GM21526 (cell line): ENCODE results near the gene BAHD1.

Experiments
- ATAC-seq: cut with Tn5 transposase; IDR thresholded peaks from one replicate; pipeline ENCODE4 v1.9.1; 2021; ENCODE audit warnings: moderate library complexity; ENCODE audit not compliant: unreplicated experiment, low FRiP score

The BAHD1 gene

DNA sequence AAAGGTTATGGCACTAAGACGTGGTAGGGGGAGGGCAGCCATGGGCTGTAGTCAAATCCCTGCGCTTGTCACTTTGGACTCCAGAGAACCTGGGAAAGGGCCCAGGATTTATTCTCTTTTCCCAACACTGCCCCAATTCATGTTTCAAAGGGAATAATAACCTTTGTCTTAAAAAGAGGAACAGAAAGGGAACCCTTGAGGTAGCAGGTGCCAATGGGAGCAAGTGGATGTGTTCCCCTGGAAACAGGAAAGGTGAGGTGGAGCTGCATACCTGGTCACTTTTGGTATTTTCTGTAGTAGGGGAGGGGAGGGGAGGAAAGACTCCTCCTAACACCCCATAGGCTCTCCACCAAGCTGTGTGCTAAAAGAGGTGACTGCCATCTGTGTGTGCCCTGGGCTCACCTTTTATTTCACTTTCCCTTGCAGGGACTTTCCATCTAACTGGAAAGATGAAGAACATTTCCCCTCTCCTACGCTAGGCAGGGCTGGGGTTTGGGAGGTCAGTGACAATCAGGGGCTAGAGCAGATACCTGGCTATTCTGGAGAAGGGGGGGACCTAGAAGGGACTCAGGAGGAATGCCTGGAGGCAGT lies 23.9 kb downstream of the BAHD1 start:
- ATAC-seq = no peak

DNA sequence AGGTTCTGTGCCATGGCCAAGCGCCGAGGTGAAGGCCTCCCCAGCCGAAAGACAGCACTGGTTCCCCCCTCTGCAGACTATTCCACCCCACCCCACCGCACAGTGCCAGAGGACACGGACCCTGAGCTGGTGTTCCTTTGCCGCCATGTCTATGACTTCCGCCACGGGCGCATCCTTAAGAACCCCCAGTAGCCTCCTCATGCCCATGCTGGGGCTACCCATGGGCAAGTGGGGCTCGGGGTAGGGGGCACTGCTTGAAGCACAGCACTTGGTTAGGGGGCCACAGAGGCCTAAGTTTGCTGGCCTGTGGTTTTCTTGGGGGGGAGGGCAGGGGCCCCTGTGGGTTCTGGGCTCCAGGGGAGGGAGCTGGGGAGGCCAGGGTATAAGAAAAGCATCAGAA lies 25.2 kb downstream of the BAHD1 start:
- no peak for ATAC-seq

DNA sequence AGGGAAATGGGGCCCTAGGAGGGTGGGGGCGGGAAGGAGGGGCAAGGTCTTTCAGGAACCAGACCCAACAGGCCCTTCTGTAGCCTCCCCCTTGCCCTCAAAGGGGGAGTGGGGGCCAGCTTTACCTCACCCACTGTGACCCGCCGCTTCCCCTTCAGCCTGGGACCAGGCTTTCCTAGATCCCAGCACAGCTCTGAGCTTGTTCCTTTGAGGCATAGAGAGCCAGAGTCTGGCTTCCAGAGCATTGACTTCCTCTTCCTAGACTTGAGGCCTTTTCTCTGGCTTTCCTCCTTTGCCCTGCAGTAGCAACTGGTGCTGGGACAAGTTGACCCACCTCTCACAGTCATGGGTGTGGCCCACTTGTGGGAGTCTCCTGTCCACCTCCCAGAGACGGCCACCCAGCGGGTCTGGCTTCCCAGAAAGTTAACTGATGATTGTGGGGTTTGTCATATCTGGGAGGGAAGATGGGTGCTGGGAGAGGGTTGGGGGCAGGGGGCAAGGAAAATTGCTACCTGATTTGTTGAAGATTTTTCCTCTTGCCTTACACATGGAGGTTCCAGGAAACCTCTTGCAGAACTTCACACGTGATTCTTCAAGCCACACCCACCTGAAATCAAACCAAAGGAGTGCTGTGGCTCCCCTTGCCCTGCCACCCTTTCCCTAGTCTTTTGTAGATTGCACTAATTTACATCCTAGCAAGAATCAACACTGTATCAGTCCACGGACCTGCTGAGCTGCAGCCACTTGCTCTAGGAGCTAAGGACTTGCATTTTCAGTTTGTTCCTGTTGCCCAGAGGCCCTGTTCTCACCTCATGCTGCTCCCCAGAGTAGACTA lies 25.9 kb downstream of the BAHD1 start:
- ATAC-seq = no peak

DNA sequence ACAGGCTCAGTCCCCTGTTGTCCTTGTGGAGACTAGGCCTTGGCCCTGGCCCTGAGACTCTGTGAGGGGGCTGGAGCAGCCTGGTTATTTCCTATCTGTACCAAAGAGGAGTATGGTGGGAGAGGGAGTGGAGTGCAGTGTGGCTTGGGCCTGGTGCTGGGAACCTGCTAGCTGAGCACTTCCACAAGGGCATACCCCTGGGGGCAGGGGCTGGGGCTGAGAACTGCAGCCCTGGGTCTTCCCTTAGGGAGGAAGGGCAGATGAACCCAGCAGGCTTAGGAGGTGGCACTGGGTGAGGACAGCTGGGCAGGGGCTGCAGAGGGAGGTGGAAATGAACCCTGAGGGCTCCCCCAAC lies 26.5 kb downstream of the BAHD1 start:
- ATAC-seq = no peak

DNA sequence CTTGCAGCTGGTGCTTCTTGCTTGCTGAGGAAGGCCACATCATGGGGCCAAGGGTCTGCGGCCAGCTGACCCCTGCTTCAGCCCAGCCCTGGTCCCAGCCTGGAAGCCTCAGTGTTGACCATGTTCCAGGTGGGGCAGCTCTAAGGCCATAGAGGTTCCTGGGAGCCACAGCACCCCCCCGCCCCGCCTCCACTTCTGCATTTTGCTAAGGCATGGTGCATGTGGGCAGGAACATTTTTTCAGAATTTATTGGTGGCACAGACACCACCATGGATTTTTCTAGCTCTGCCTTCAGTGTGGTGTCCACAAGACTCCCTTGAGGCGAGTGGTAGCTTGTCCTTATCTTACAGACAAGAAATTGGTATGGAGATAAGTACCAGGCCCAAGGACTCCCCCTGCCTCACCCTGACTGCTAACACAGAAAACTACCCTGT lies 28.2 kb downstream of the BAHD1 start:
- no peak for ATAC-seq

DNA sequence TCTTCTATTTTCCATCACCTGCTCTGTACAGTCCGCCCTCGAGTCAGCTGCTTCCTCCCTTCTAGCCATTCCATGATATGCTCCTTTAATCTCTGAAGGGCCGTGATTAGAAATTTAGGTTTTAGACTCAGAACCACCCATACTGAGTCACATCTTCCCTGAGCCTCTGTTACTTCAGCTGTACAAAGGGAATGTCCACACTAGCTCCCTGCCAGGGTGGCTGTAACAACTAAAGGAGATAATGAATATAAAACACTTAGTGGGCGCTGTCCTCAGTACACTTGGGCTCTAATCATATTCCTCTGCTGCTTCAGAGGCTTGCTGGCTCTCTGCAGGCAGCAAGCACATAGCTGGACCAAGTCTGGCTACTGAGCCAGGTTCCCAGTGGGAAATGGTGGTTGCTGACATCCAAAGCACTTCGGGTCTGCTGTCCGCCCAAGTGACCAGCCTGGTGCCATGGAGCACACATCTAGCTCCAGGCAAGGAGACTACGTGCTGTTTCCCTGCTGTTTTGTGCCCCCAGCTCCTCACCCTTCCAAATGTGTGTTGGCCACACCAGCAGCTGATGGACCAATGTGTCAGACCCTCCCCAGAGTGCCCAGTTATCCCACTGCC lies 29.1 kb downstream of the BAHD1 start:
- ATAC-seq = no peak

DNA sequence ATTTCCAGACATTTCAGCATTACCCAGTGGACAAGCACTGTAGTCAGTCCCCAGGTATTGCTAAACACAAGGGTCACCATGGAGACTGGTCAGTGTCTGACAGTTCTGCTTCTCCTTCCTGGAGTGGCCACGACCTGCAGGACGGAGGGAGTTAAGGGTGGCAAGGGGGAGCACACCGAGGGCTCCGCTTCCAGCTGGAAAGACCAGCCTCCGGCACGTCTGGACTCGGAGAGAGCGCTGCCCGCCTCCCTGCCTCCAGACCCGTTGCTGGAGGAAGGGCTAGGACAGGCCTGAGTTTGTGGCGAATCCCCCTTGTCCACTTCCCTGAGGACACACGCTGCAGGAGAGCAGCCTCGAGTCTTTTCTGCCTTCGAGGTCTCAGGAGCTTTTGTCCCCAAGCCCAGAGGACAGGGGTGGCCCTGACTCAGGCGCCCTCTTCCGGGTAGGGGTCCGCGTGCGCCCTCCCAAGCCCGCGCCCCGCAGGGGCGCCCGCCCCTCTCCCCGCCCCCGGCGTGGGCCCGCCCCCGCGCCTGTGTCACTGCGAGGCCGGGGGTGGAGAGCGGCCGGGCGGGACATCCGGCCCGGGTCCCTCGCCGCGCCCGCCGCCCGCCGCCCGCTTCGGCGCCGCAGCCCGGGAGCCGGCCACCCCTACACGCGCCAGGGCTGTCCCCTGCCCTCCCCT lies 29.8 kb downstream of the BAHD1 start, which contains the start of gene CHST14:
Gene CHST14, plus strand, starts transcription at position 562 of the 682 bp plus-strand sequence. CDS start 230 bp downstream, outside the sequence.
- no peak for ATAC-seq

DNA sequence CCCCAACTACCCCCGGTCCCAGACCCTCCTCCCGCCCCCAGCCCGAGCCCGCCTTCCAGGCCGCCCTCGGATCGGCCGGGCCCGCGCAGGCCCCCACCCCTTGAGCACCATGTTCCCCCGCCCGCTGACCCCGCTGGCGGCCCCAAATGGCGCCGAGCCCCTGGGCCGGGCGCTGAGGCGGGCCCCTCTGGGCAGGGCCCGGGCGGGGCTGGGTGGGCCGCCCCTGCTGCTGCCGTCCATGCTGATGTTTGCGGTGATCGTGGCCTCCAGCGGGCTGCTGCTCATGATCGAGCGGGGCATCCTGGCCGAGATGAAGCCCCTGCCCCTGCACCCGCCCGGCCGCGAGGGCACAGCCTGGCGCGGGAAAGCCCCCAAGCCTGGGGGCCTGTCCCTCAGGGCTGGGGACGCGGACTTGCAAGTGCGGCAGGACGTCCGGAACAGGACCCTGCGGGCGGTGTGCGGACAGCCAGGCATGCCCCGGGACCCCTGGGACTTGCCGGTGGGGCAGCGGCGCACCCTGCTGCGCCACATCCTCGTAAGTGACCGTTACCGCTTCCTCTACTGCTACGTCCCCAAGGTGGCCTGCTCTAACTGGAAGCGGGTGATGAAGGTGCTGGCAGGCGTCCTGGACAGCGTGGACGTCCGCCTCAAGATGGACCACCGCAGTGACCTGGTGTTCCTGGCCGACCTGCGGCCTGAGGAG lies 30.5 kb downstream of the BAHD1 start:
- ATAC-seq = no peak

DNA sequence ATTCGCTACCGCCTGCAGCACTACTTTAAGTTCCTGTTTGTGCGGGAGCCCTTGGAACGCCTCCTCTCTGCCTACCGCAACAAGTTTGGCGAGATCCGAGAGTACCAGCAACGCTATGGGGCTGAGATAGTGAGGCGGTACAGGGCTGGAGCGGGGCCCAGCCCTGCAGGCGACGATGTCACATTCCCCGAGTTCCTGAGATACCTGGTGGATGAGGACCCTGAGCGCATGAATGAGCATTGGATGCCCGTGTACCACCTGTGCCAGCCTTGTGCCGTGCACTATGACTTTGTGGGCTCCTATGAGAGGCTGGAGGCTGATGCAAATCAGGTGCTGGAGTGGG lies 31.0 kb downstream of the BAHD1 start:
- no peak for ATAC-seq

DNA sequence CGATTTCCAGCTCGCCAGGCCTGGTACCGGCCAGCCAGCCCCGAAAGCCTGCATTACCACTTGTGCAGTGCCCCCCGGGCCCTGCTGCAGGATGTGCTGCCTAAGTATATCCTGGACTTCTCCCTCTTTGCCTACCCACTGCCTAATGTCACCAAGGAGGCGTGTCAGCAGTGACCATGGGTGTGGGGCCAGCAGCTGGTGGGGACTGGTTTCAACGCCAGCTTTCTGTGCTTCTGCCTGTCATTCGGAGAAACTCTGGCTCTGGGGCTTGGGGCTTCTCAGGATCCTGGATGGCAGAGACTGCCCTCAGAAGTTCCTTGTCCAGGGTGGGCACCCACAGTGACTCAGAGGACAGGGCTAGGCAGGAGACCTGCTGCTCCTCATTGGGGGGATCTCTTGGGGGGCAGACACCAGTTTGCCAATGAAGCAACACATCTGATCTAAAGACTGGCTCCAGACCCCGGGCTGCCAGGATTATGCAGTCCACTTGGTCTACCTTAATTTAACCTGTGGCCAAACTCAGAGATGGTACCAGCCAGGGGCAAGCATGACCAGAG lies 31.5 kb downstream of the BAHD1 start:
- no peak for ATAC-seq

DNA sequence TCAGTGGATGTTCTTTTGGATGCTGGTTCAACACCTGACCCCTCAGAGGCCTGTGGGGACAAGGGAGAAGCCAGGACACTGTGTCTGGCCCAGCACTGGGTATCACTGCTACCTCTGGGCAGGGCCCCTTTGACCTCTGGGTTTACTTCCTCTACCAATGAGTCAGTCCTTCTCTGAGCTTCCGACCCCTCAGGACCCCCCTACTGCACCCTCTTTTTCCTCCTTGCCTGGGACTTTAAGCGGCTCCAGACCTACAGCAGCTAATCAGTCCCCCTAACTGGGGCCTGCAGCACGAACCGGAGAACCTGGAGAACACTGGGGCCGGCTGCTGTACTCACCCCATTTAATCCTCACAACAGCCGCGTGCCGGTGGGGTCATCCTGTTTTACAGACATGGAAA lies 33.8 kb downstream of the BAHD1 start:
- no peak for ATAC-seq

DNA sequence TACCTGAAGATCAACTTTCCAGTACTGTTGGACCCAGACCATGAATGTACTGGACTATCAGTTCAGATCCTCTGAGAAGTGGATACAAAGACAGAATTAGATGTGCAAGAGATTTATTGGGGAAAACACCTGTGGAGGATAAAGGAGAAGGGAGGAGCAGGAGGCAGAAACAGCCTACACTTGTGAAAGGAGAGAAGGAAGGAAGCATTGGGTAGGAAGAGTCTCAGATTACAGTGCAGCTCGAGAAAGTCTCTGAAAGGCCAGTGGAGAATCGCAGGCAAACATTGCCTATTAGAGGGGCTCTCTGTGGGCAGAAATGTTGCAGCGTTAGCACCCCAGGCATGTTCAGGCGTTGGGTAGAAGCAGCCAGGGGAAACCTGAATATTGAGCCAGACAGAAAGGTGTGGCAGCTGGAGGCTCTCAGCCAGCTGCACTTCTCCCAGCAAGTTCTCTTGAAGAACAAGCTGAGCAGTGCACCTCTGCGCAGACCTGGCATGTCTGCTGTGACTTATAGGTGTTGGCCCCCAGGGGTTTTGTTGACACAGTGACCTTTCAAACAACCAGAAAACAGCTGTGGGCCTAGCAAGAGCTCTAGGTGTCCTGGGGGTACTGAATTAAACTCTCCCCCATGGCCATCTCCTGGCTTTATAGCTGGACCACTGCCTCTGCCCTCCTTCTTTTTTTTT lies 37.0 kb downstream of the BAHD1 start:
- no peak for ATAC-seq

DNA sequence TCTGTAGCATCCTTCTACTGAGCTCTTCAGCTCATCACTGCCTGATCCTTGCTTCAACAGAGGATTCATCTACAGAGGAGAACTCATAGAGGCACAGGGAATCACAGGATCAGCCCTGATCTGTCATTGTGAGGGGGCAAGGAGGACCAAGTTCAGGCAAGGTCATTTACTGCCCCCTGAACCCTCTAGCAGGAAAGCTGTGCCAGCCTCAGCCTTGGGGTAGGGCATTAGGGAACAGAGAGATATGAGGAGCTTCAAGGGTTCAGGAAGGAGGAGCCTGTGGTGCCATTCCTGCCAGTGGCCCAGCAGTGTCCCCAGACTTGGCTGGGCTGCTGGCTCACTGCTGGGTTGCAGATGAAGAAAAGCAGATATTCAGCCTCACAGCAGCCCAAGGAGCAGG lies 38.3 kb downstream of the BAHD1 start:
- ATAC-seq = no peak

DNA sequence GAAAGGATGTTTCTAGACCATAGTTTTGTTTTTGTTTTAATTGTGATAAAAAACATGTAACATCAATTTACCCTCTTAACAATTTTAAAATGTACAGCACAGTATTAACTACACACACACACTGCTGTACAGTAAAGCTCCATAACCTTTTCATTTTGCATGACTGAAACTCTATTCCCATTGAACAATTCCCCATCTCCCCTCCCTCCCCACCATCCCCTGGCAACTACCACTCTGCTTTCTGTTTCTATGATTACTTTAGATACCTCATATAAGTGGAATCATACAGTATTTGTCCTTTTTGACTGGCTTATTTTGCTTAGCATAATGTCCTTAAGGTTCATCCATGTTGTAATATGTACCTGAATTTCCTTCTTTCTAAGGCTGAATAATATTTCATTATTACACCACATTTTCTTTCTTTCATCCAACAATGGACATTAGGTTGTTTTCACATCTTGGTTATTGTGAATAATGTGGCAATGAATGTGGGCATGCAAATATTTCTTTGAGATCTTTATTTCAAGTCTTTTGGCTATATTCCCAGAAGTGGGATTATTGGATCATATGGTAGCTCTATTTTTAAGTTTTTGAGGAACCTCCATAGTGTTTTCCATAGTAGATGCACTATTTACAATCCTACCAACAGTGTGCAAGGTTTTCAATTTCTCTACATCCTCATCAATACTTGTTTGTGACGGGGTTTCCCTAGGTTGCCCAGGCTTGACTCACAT lies 40.8 kb downstream of the BAHD1 start:
- ATAC-seq = no peak

DNA sequence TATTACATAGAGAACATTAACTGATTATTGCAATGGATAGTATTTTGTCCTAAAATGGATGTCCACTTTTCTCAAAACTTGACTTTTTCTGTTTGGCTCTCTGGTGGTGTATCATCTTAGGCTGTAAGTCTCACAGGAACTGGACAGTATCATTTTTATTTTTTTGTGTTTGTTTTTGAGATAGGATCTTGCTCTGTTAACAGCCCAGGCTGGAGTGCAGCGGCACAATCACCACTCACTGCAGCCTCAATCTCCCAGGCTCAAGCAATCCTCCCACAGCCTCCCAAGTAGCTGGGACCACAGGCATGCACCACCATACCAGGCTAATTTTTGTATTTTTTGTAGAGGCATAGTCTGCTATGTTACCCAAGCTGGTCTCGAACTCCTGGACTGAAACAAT lies 43.2 kb downstream of the BAHD1 start:
- ATAC-seq = no peak

DNA sequence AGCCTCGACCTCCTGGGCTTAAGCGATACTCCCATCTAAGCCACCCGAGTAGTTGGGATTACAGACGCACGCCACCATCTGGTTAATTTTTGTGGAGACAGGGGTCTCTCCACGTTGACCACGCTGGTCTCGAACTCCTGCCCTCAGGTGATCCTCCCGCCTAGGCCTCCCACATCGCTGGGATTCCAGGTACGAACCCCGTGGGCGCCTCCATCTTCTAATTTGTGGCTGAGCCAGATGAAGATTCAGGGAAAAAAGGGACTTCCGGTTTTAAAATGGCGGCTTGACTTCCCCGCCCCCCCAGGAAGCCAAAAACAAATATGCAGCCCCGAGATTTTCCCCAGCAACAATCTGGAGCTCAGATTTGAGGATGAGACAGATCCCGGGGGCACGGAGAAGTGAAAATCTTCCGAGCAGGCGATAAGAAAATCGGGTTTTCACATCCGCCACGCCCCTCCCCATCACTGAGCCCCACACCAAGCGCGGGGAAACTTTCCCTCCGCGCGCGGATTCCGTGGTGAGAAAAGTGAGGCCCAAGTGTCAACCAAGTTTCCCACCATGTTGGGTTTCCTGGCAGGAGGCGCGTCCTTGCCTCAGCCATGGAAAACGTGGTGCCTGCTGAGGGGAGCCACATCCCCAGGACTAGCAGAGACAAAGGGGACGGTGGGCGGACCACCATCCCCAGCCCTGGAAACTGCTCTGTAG lies 45.5 kb downstream of the BAHD1 start:
- no peak for ATAC-seq

DNA sequence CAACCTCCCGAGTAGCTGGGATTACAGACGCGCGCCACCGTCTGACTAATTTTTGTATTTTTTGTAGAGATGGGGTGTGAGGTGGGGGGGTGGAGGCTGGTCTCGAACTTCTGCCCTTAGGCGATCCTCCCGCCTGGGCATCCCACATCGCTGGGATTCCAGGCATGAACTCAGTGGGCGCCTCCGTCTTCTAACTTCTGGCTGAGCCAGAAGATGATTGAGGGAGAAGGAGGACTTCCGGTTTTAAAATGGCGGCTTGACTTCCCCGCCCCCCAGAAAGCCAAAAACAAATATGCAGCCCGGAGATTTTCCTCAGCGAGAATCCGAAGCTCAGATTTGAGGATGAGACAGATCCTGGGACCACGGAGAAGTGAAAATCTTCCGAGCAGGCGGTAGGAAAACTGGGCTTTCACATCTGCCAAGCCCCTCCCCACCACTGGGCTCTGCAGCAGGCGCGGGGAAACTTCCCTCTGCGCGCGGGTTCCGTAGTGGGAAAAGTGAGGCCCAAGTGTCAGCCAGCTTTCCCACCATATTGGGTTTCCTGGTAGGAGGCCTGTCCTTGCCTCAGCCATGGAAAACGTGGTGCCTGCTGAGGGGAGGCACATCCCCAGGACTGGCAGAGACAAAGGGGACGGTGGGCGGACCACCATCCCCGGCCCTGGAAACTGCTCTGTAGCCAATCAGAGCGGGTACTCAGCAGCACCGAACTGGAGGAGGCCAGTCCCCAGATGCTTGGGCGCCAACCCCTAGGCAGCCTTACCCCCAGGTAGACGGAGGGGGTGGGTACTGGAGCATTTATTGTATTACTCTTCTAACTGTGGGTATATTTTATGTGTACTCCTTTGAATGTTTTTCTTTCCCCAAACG lies 47.3 kb downstream of the BAHD1 start:
- ATAC-seq = no peak
